ENCODE measurements around the gene GNL3L. TPM values are rescaled to one million over a fixed set of nuclear protein-coding genes. Genes with fewer than 3 reads are reported as not detected.

GNL3L gene
- total RNA-seq, 1 experiment from 2014 or later: 35.8 TPM

Other genes starting within 250 kb of the GNL3L start
- 0.05 TPM in 1 of 2 replicates, not detected in the other for gene WNK3, start 172.2 kb upstream of the GNL3L start, total RNA-seq (2014; rRNA removed; shearing (Covaris generic))
- gene TSR2, start 89.8 kb upstream of the GNL3L start, total RNA-seq (2014; rRNA removed; shearing (Covaris generic)): 17.9 and 35.2 TPM in 2 replicates
- 3.4 and 5.7 TPM in 2 replicates for gene FGD1, start 34.0 kb upstream of the GNL3L start, total RNA-seq (2014; rRNA removed; shearing (Covaris generic))